Right lobe of liver (tissue), 6 donors: ENCODE measurements around the gene ARVCF. TPM values are rescaled to one million over a fixed set of nuclear protein-coding genes. Genes with fewer than 3 reads are reported as not detected.

Experiments
- ATAC-seq, 4 donors: fragments of 200-7000 bp; cut with Tn5 transposase; one replicate each; pipeline ENCODE4 v1.9.1; 2020; ENCODE audit warnings: mild to moderate bottlenecking in 4 of 4, moderate library complexity in 4 of 4
- DNase-seq, 3 donors: peaks; one replicate each; pipeline ENCODE4 v3.0.0-alpha.2; 2020
- H3K27ac ChIP-seq, 3 donors: fragments of 200-600 bp; one replicate each; pipeline ENCODE4 v1.8.0; 2022
- H3K27me3 ChIP-seq, 2 donors: fragments of 200-600 bp; one replicate each; pipeline ENCODE4 v1.8.0; 2022
- H3K36me3 ChIP-seq, 4 donors: fragments of 200-600 bp; sonication (generic) in 1 of 4; one replicate each; pipeline versions ENCODE4 v1.5.1 to v1.8.0; 2017 to 2022; ENCODE audit warnings: control low read depth in 1 of 4
- H3K4me1 ChIP-seq, 4 donors: fragments of 200-600 bp; sonication (generic) in 1 of 4; one replicate each; pipeline versions ENCODE4 v1.5.1 to v1.8.0; 2017 to 2022; ENCODE audit warnings: control low read depth in 1 of 4
- H3K4me3 ChIP-seq, 3 donors: fragments of 200-600 bp; one replicate each; pipeline ENCODE4 v1.8.0; 2022
- H3K9me3 ChIP-seq, 4 donors: fragments of 200-600 bp; sonication (generic) in 1 of 4; one replicate each; pipeline versions ENCODE4 v1.5.1 to v1.8.0; 2017 to 2022; ENCODE audit warnings: control low read depth in 1 of 4
- CTCF ChIP-seq, 4 donors: fragments of 200-600 bp in 3 of 4; fragments of 450-650 bp in 1 of 4; IDR thresholded peaks; one replicate each; pipeline versions ENCODE4 v1.5.1 to v1.8.0; 2016 to 2022; ENCODE audit warnings: antibody characterized with exemption in 4 of 4, mild to moderate bottlenecking in 2 of 4
- POLR2A ChIP-seq: fragments of 450-650 bp; IDR thresholded peaks from one replicate; pipeline ENCODE4 v1.6.1; 2017; ENCODE audit warnings: antibody characterized with exemption, mild to moderate bottlenecking
- WGBS: methylation state at CpG from one replicate; pipeline ENCODE4 v1.1.6; 2018; ENCODE audit warnings: low coverage, low lambda C conversion rate; ENCODE audit not compliant: insufficient coverage; ENCODE audit errors: missing lambda C conversion rate; 5-methylcytosine and 5-hydroxymethylcytosine counted together
- intact Hi-C, 2 donors: fragments of 100-400 bp; cut with DNase I; formaldehyde crosslinking; loops; one replicate each; pipeline versions ENCODE4 v1.11.2 to v1.14.1; 2022
- total RNA-seq, 6 experiments: library from RNA; depleted of rRNA in 2 of 6; stranded (reverse); fragments of >200 nt in 2 of 6; fragmentation: NEBNext Ultra II Directional in 3 of 6; extraction: Animal tissue kit (Norgen Biotek cat#: 25700) in 3 of 6; gene quantifications; one replicate each; pipeline versions ENCODE4 v1.1.0 to v1.2.4, GENCODE V29; 2016 to 2023
- donor health status: DM: no; HTN: yes; CAD: no.
- donor health status: DM: no; HTN: no; CAD: no.
- donor health status: DM: no; HTN: no; CAD: no.
- donor health status: DM: no; HTN: yes; CAD: no.
- donor health status: DM: no; HTN: yes; CAD: no.

ARVCF gene
- total RNA-seq, 6 experiments from 2014 or later: 11.5 to 40.9 (median 20.7) TPM

DNA sequence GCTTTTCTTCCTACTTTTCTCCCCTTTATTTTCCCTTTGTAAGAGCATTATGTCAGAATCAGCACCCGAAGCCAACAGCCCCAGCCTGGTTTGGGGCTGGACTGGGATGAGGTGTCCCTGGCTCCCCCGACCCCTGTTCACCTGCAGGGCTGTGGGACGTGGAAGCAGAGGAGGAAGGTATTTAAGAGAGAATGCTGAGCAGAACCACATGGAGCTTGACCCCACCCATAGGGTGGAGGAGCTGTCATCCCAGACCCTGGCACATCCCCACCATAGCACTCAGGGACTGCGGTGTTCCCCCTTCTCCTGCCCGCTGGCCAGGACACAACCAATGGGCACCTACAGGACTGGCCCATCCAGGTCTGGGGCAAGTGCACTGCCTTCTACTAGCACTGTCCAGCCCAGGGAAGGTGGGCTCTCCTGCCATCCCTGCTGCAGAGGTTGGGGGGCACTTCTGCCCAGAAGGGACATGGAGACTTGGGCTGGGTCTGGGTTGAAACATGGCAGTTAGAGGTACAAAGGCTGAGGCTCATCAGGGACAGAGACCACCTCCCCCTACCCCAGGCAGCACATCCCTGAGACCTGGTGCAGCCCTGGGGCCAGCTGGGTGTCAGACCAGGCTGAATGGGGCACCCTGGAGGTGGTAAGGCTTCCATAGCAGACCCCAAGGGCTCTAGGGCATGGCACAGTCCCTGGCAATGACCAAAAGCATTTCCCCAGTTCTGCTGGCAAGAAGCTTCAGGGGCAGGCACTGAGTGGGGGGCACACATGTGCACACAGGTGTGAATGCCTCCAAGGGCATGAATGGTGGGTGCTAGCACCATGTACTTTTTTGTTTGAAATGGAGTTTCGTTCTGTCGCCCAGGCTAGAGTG, 23.9 kb upstream of the ARVCF start:
- DNase-seq: no peak
- ATAC-seq: peak in 1 of 4 donors; percentile 7
- Histone ChIP-seq H3K9me3 (no peaks in the 10 kb centered on the region), H3K27ac (no peak overlapping the region), H3K4me3 (no peak overlapping the region), H3K36me3 (peaks cover 0 to 29% (median 3%) of the 10 kb centered on the region in 4 donors), H3K4me1 (no peaks in the 10 kb centered on the region), H3K27me3 (no peaks in the 10 kb centered on the region)
- WGBS: 98% methylated on average over 5 of the region's 7 CpGs
- no peak for TF ChIP-seq POLR2A
- TF ChIP-seq CTCF (IDR thresholded peaks at IDR 0.05): no peak
- intact Hi-C loops: no loop called here

DNA sequence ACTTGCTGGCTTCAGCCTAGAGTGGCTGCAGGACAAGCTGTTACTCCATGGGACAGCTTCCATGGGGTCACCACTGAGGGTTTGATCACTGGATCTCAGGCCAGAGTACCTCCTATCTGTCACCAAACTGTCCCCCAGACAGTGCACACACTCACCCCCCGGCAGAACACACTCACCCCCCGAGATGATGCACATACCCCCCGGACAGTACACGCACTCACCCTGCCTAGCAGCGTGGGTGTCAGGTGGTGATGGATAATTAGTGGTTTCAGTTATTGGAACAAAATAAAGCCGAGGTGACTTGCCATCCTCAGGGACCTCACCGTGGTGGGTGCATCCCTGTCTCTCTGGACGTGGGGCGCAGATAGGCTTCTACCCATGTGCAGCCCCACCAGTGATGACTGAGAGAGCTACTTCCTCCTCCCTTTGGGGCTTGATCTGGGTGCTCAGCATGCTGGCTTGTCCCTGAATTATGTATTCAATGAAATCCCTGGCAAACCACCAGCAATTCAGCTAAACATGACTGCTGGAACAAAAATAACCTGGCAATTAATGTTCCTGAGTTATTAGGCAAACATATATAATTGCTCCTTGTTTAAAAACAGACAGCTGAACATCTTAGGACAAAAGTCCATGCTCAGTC, 23.2 kb upstream of the ARVCF start:
- intact Hi-C loops: no loop called here
- no peak for TF ChIP-seq POLR2A
- TF ChIP-seq CTCF (IDR thresholded peaks at IDR 0.05): no peak
- Histone ChIP-seq H3K36me3 (peaks cover 0 to 29% (median 3%) of the 10 kb centered on the region in 4 donors), H3K27ac (no peak overlapping the region), H3K9me3 (no peaks in the 10 kb centered on the region), H3K27me3 (no peaks in the 10 kb centered on the region), H3K4me1 (no peaks in the 10 kb centered on the region), H3K4me3 (no peak overlapping the region)
- 95% methylated on average over 9 of the region's 9 CpGs for WGBS
- DNase-seq (no peak), ATAC-seq (no peak)

DNA sequence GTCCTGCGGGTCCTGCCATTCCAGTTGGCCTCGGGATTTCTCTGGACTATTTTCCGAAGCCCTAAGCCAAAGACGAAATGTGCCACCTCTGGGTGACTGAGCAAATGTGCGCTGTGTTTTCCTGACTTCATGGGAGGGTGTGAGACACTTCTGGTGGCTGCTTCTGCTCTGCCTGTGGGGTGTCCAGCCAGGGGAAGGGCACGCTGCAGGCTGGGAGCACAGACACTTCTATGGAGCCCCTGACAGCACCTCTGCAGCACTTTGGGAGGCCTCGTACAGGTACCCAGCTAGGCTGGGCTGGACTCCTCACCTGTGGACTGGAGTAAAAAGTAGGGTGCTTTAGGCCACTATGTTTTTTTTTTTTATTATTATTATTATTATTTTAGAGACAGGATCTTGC, 22.0 kb upstream of the ARVCF start:
- peaks cover 0 to 25% (median 3%) of the 10 kb centered on the region in 4 donors for H3K36me3 ChIP-seq
- no peaks in the 10 kb centered on the region for H3K27me3 ChIP-seq
- no peak overlapping the region for H3K4me3 ChIP-seq
- peaks cover 0 to 5% (median 1%) of the 10 kb centered on the region in 4 donors for H3K4me1 ChIP-seq
- no peak for DNase-seq
- intact Hi-C loops: no loop called here
- no peak overlapping the region for H3K27ac ChIP-seq
- no CpG with 5 or more reads among the region's 7 CpGs for WGBS
- TF ChIP-seq CTCF (IDR thresholded peaks at IDR 0.05): no peak
- no peak for TF ChIP-seq POLR2A
- ATAC-seq: no peak
- H3K9me3 ChIP-seq: no peaks in the 10 kb centered on the region

DNA sequence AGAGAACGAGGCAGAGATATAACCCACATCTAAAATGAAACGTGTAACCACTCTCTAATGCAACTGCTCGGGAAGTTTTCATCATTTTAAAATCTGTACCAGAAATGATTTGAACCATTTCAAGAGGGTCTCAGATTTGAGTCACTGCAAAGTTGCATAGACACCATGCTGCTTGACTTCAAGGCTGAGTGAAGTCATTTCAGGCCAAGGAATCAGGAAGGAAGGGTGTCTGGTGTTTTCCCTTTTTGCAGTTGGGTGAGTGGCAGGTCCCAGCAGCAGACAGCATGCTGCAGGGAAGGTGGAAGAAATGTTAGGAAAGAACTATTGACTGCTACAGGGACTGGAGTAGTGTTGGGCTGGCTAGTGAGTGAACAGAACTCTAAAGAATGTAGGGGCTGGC, 20.8 kb upstream of the ARVCF start:
- DNase-seq (no peak), ATAC-seq (no peak)
- peaks cover 0 to 16% (median 7%) of the 10 kb centered on the region in 4 donors for H3K4me1 ChIP-seq
- H3K27me3 ChIP-seq: no peaks in the 10 kb centered on the region
- intact Hi-C loops: no loop called here
- no peak for TF ChIP-seq CTCF (IDR thresholded peaks at IDR 0.05)
- TF ChIP-seq POLR2A: no peak
- no peak overlapping the region for H3K27ac ChIP-seq
- H3K36me3 ChIP-seq: peaks cover 0 to 21% (median 3%) of the 10 kb centered on the region in 4 donors
- no peaks in the 10 kb centered on the region for H3K9me3 ChIP-seq
- H3K4me3 ChIP-seq: no peak overlapping the region
- WGBS: 44% methylated on average over 2 of the region's 3 CpGs
